OCI-LY7 (cell line): ENCODE data around the gene ZNF783. TPM values are rescaled to one million over a fixed set of nuclear protein-coding genes. Genes with fewer than 3 reads are reported as not detected.

ENCODE experiments used
- Bru-seq: library from RNA; stranded (reverse); fragments of 400-500 nt; gene quantifications from one replicate; lab custom pipeline; 2021; lab: Mats Ljungman, UMichigan
- BruChase-seq, 2 experiments: library from RNA; stranded (reverse); fragments of 400-500 nt; gene quantifications; one replicate each; lab custom pipeline; 2021; lab: Mats Ljungman, UMichigan
- BruUV-seq: library from RNA; stranded (reverse); fragments of 400-500 nt; replicated peaks from 2 replicates; lab custom pipeline; 2021; lab: Mats Ljungman, UMichigan
- CTCF ChIA-PET: fragments of 300-600 bp; sonication (Branson Sonifier 250); formaldehyde crosslinking; loops from one replicate; lab custom pipeline; 2022; ENCODE audit warnings: antibody characterized with exemption; ENCODE audit not compliant: unreplicated experiment; lab: Charles Lee
- POLR2A ChIA-PET: fragments of 300-600 bp; sonication (Branson Sonifier 250); formaldehyde crosslinking; loops from one replicate; lab custom pipeline; 2022; ENCODE audit warnings: antibody characterized with exemption; lab: Charles Lee
- DNase-seq: peaks from one replicate; pipeline ENCODE4 v3.0.0-alpha.2; 2015; ENCODE audit warnings: low spot score
- H2AFZ ChIP-seq: fragments of 200-600 bp; sonication (generic), shearing (Covaris generic); 2 replicates; pipeline ENCODE4 v1.6.1; 2014; ENCODE audit warnings: mild to moderate bottlenecking, antibody characterized with exemption, low read length, moderate library complexity
- H3K27ac ChIP-seq: fragments of 200-600 bp; sonication (generic); 2 replicates; pipeline ENCODE4 v1.5.1; 2014; ENCODE audit warnings: mixed run types, low read depth, mild to moderate bottlenecking, moderate library complexity, low read length, inconsistent platforms; ENCODE audit not compliant: poor library complexity, severe bottlenecking
- H3K36me3 ChIP-seq: fragments of 200-600 bp; sonication (generic); 2 replicates; pipeline ENCODE4 v1.6.1; 2014; ENCODE audit warnings: mild to moderate bottlenecking, antibody characterized with exemption, low read length, moderate library complexity, mixed read lengths; ENCODE audit not compliant: insufficient read depth
- H3K4me1 ChIP-seq: fragments of 200-600 bp; sonication (generic); 2 replicates; pipeline ENCODE4 v1.5.1; 2014; ENCODE audit warnings: mild to moderate bottlenecking, low read length; ENCODE audit not compliant: insufficient read depth, poor library complexity, severe bottlenecking
- H3K4me2 ChIP-seq: fragments of 200-600 bp; sonication (generic); 2 replicates; pipeline ENCODE4 v1.6.1; 2014; ENCODE audit warnings: mild to moderate bottlenecking, low read length
- H3K4me3 ChIP-seq: fragments of 200-600 bp; sonication (generic); 2 replicates; pipeline ENCODE4 v1.5.1; 2014; ENCODE audit warnings: mild to moderate bottlenecking, low read depth, low read length; ENCODE audit not compliant: poor library complexity, severe bottlenecking
- H3K79me2 ChIP-seq: fragments of 200-600 bp; sonication (generic); 2 replicates; pipeline ENCODE4 v1.6.1; 2016; ENCODE audit warnings: low read depth, mild to moderate bottlenecking, low read length, moderate library complexity, mixed read lengths; ENCODE audit not compliant: insufficient read depth
- H3K9me2 ChIP-seq: fragments of 200-600 bp; sonication (generic); 2 replicates; pipeline ENCODE4 v1.6.1; 2016; ENCODE audit warnings: mild to moderate bottlenecking, low read length, mixed read lengths; ENCODE audit not compliant: insufficient read depth
- H3K9me3 ChIP-seq: fragments of 200-600 bp; sonication (generic); 2 replicates; pipeline ENCODE4 v1.6.1; 2014; ENCODE audit warnings: mild to moderate bottlenecking, mixed run types, low read length, mixed read lengths
- H4K20me1 ChIP-seq: fragments of 200-600 bp; sonication (generic); 2 replicates; pipeline ENCODE4 v1.6.1; 2014; ENCODE audit warnings: mild to moderate bottlenecking, antibody characterized with exemption, low read length, moderate library complexity, mixed read lengths; ENCODE audit not compliant: insufficient read depth
- CTCF ChIP-seq: fragments of 200-600 bp; sonication (generic); conservative IDR thresholded peaks from 2 replicates; pipeline ENCODE4 v1.5.1; 2014; ENCODE audit warnings: mild to moderate bottlenecking, antibody characterized with exemption, low read length, moderate library complexity, mixed read lengths
- EZH2phosphoT487 ChIP-seq: fragments of 200-600 bp; sonication (generic); IDR thresholded peaks from 2 replicates; pipeline ENCODE4 v1.6.1; 2018; ENCODE audit warnings: low read depth, borderline replicate concordance, mild to moderate bottlenecking, mixed run types, antibody characterized with exemption, low read length, moderate library complexity, mixed read lengths
- intact Hi-C: fragments of 100-400 bp; cut with micrococcal nuclease; formaldehyde crosslinking; loops from one replicate; pipeline ENCODE4 v1.10.0; 2022; ENCODE audit not compliant: unreplicated experiment
- long read RNA-seq: library from polyadenylated mRNA; stranded (forward); transcript quantifications from one replicate; pipeline ENCODE4 v2.0.0, GENCODE V29; 2022
- total RNA-seq, 2 experiments: library from RNA; depleted of rRNA in 1 of 2; stranded (reverse); fragments of >200 nt in 1 of 2; shearing (Covaris generic) in 1 of 2; gene quantifications; 2 replicates each; pipeline ENCODE4 v1.2.3, GENCODE V29; 2014 to 2022

Gene ZNF783
- total RNA-seq (2014; rRNA removed; shearing (Covaris generic)) (10.5 and 13.1 TPM in 2 replicates), total RNA-seq (2022) (18.8 and 19.4 TPM in 2 replicates), Bru-seq, nascent RNA (percentile 76 among the genes with signal in this experiment), BruChase-seq, experiment 1, labeled RNA remaining after a 6-hour chase (percentile 83 among the genes with signal in this experiment), BruChase-seq, experiment 2, labeled RNA remaining after a 2-hour chase (percentile 83 among the genes with signal in this experiment)
- long read RNA-seq, full-length matches to known transcripts: 7 of 34 reads
- long read RNA-seq, partial matches to known transcripts: 11 of 34 reads
- long read RNA-seq, other reads (novel, unspliced or antisense): 16 of 34 reads

- H3K4me2 ChIP-seq: peak within 1 kb of the TSS; percentile 99
- peak within 1 kb of the TSS; percentile 76 for H3K4me3 ChIP-seq
- ChIA-PET CTCF (interaction anchor here (0.5 kb wide), 1 partner anchor 35 kb away, joined by 3 read pairs; no protein-coding TSS in a partner anchor), POLR2A (interaction anchor here (0.5 to 1.8 kb wide), 5 partner anchors 11 to 576 kb away, joined by 3 to 9 read pairs (median 4); partner anchors contain the start of gene ZNF282)
- H2AFZ ChIP-seq: peak within 1 kb of the TSS; percentile 79
- BruUV-seq: no TSS peak
- peak; percentile 94 for DNase-seq
- intact Hi-C loops: loop anchor here (1.0 to 10.0 kb wide), 5 partner anchors 23 to 363 kb away; partner anchors contain the start of genes PDIA4, ZNF212 and ZNF746
- H3K36me3 ChIP-seq: peaks cover 16% of the 10 kb centered on the region
- peaks cover 13% of the 10 kb centered on the region; the same call in 1 of the 2 replicates for H3K79me2 ChIP-seq
- peaks cover 19% of the 10 kb centered on the region for H3K4me1 ChIP-seq
- H3K27ac ChIP-seq: no peak within 1 kb of the TSS
- H3K9me2 ChIP-seq: no peaks in the 10 kb centered on the region
- H3K9me3 ChIP-seq: no peaks in the 10 kb centered on the region
- no peaks in the 10 kb centered on the region for H4K20me1 ChIP-seq
- no peak for TF ChIP-seq EZH2phosphoT487
- peak; percentile 80 for TF ChIP-seq CTCF
Measured at GRCh38 chr7:149261829-149262617, at the start of gene ZNF783. ZNF783 (plus strand) TSS chr7:149262196; CDS start chr7:149262334, 138 bp downstream.

GRCh38 chr7:149214020-149214720 is 47.8 kb upstream of the ZNF783 start:
- H3K27ac ChIP-seq: no peak overlapping the region
- no peak for DNase-seq
- H3K9me3 ChIP-seq: no peaks in the 10 kb centered on the region
- ChIA-PET CTCF (no interaction called here), POLR2A (interaction anchor here (0.6 kb wide), 1 partner anchor 290 kb away, joined by 3 read pairs; no protein-coding TSS in a partner anchor)
- H3K9me2 ChIP-seq: no peaks in the 10 kb centered on the region
- no peak overlapping the region for H3K4me3 ChIP-seq
- no peaks in the 10 kb centered on the region for H3K79me2 ChIP-seq
- TF ChIP-seq CTCF: no peak
- no peak for TF ChIP-seq EZH2phosphoT487
- no peak overlapping the region for H3K4me2 ChIP-seq
- H2AFZ ChIP-seq: no peak overlapping the region
- peaks cover 93% of the 10 kb centered on the region for H3K36me3 ChIP-seq
- no peaks in the 10 kb centered on the region for H3K4me1 ChIP-seq
- intact Hi-C loops: no loop called here
- no TSS peak for BruUV-seq
- H4K20me1 ChIP-seq: no peaks in the 10 kb centered on the region
